DOHH2 (cell line): Measurements from ENCODE around the gene POLG.

ENCODE experiments used
- H3F3A ChIP-seq: fragments of 200-600 bp; sonication (generic), shearing (Covaris generic); 2 replicates; pipeline ENCODE4 v1.6.0; 2016; ENCODE audit warnings: antibody characterized with exemption, mild to moderate bottlenecking; ENCODE audit not compliant: control insufficient read depth, insufficient read depth
- H3K27ac ChIP-seq: fragments of 200-600 bp; sonication (generic); 2 replicates; pipeline ENCODE4 v1.5.1; 2014; ENCODE audit warnings: low read depth, mild to moderate bottlenecking, low read length, moderate library complexity
- H3K27me3 ChIP-seq: fragments of 200-600 bp; sonication (generic); 2 replicates; pipeline ENCODE4 v1.6.1; 2014; ENCODE audit warnings: mild to moderate bottlenecking, low read length, mixed read lengths; ENCODE audit not compliant: control insufficient read depth
- H3K36me3 ChIP-seq: fragments of 200-600 bp; sonication (generic); 2 replicates; pipeline ENCODE4 v1.6.1; 2014; ENCODE audit warnings: mild to moderate bottlenecking, low read length, moderate library complexity, mixed read lengths; ENCODE audit not compliant: control insufficient read depth
- H3K4me1 ChIP-seq: fragments of 200-600 bp; sonication (generic); 2 replicates; pipeline ENCODE4 v1.6.1; 2014; ENCODE audit warnings: mild to moderate bottlenecking, low read length, mixed read lengths; ENCODE audit not compliant: control insufficient read depth
- H3K4me2 ChIP-seq: fragments of 200-600 bp; sonication (generic); 2 replicates; pipeline ENCODE4 v1.6.0; 2014; ENCODE audit warnings: mild to moderate bottlenecking, low read length, moderate library complexity
- H3K4me3 ChIP-seq: fragments of 200-600 bp; sonication (generic); 2 replicates; pipeline ENCODE4 v1.5.1; 2014; ENCODE audit warnings: mild to moderate bottlenecking, low read length, mixed read lengths
- H3K79me2 ChIP-seq: fragments of 200-600 bp; sonication (generic); 2 replicates; pipeline ENCODE4 v1.6.1; 2014; ENCODE audit warnings: mild to moderate bottlenecking, low read length, mixed read lengths; ENCODE audit not compliant: control insufficient read depth
- H3K9me2 ChIP-seq: fragments of 200-600 bp; sonication (generic); replicated peaks from 2 replicates; pipeline ENCODE4 v1.6.1; 2014; ENCODE audit warnings: mild to moderate bottlenecking, low read length, mixed read lengths; ENCODE audit not compliant: control insufficient read depth
- H3K9me3 ChIP-seq: fragments of 200-600 bp; sonication (generic); 2 replicates; pipeline ENCODE4 v1.6.1; 2014; ENCODE audit warnings: antibody characterized with exemption, low read length, mixed read lengths; ENCODE audit not compliant: control insufficient read depth, insufficient read depth
- H4K20me1 ChIP-seq: fragments of 200-600 bp; sonication (generic); 2 replicates; pipeline ENCODE4 v1.6.0; 2014; ENCODE audit warnings: low read depth, mild to moderate bottlenecking, antibody characterized with exemption, low read length, moderate library complexity; ENCODE audit not compliant: control insufficient read depth, insufficient read depth
- EZH2phosphoT487 ChIP-seq: fragments of 200-600 bp; sonication (generic); IDR thresholded peaks from 2 replicates; pipeline ENCODE4 v1.6.1; 2017; ENCODE audit warnings: borderline replicate concordance, mild to moderate bottlenecking, antibody characterized with exemption, low read length, moderate library complexity, mixed read lengths
- TF ChIP-seq, protein P1 (sequence below): fragments of 200-600 bp; sonication (generic); IDR thresholded peaks from one replicate; pipeline ENCODE4 v1.5.1; 2014; ENCODE audit warnings: antibody characterized with exemption, mild to moderate bottlenecking, low read depth, low read length; ENCODE audit not compliant: poor library complexity, severe bottlenecking

Gene POLG

DNA sequence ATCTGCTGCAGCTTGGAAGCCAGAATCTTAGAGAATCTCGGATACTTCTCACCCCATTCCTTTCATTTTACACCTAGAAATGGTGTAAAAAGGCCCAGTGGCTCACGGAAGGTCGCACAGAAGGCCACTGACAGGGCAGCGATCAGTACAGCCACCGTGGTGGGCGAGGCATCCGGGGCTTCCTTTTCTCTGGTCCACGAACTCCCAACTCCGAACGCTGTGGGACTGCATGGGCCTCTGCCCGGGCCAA is 36.3 kb upstream of the POLG start:
- Histone ChIP-seq H3K9me2 (no peaks in the 10 kb centered on the region), H3K27ac (no peak overlapping the region), H3K4me3 (no peak overlapping the region), H3K79me2 (no peaks in the 10 kb centered on the region), H3K4me2 (no peak overlapping the region), H3K4me1 (no peaks in the 10 kb centered on the region), H4K20me1 (no peaks in the 10 kb centered on the region), H3K27me3 (peaks cover 66% of the 10 kb centered on the region), H3K36me3 (no peaks in the 10 kb centered on the region), H3K9me3 (no peaks in the 10 kb centered on the region), H3F3A (no peaks in the 10 kb centered on the region)
- TF ChIP-seq, protein P1, sequence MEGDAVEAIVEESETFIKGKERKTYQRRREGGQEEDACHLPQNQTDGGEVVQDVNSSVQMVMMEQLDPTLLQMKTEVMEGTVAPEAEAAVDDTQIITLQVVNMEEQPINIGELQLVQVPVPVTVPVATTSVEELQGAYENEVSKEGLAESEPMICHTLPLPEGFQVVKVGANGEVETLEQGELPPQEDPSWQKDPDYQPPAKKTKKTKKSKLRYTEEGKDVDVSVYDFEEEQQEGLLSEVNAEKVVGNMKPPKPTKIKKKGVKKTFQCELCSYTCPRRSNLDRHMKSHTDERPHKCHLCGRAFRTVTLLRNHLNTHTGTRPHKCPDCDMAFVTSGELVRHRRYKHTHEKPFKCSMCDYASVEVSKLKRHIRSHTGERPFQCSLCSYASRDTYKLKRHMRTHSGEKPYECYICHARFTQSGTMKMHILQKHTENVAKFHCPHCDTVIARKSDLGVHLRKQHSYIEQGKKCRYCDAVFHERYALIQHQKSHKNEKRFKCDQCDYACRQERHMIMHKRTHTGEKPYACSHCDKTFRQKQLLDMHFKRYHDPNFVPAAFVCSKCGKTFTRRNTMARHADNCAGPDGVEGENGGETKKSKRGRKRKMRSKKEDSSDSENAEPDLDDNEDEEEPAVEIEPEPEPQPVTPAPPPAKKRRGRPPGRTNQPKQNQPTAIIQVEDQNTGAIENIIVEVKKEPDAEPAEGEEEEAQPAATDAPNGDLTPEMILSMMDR, result no peak
- TF ChIP-seq EZH2phosphoT487, result no peak

- no peaks in the 10 kb centered on the region for H3K9me2 ChIP-seq
- no peak overlapping the region for H3K4me3 ChIP-seq
- peaks cover 63% of the 10 kb centered on the region for H3K27me3 ChIP-seq
- H3K4me2 ChIP-seq, result no peak overlapping the region
- H3K36me3 ChIP-seq, result no peaks in the 10 kb centered on the region
- no peaks in the 10 kb centered on the region for H3K9me3 ChIP-seq
- no peak overlapping the region for H3K27ac ChIP-seq
- H3K4me1 ChIP-seq, result no peaks in the 10 kb centered on the region
- H3F3A ChIP-seq, result no peaks in the 10 kb centered on the region
- TF ChIP-seq, protein P1, result no peak
- TF ChIP-seq EZH2phosphoT487, result no peak
- no peaks in the 10 kb centered on the region for H4K20me1 ChIP-seq
- no peaks in the 10 kb centered on the region for H3K79me2 ChIP-seq
Observed at GRCh38 chr15:89370120-89370977, 35.7 kb upstream of the POLG start.

GRCh38 chr15:89369341-89369947 is 34.8 kb upstream of the POLG start:
- H3K27me3 ChIP-seq, result peaks cover 62% of the 10 kb centered on the region
- no peaks in the 10 kb centered on the region for H3F3A ChIP-seq
- H3K9me3 ChIP-seq, result no peaks in the 10 kb centered on the region
- no peaks in the 10 kb centered on the region for H3K36me3 ChIP-seq
- no peaks in the 10 kb centered on the region for H4K20me1 ChIP-seq
- TF ChIP-seq EZH2phosphoT487, result no peak
- TF ChIP-seq, protein P1, result no peak
- H3K4me2 ChIP-seq, result no peak overlapping the region
- H3K79me2 ChIP-seq, result no peaks in the 10 kb centered on the region
- no peak overlapping the region for H3K4me3 ChIP-seq
- no peaks in the 10 kb centered on the region for H3K4me1 ChIP-seq
- no peak overlapping the region for H3K27ac ChIP-seq
- no peaks in the 10 kb centered on the region for H3K9me2 ChIP-seq
